ENCODE measurements around the gene COG5.

DNA sequence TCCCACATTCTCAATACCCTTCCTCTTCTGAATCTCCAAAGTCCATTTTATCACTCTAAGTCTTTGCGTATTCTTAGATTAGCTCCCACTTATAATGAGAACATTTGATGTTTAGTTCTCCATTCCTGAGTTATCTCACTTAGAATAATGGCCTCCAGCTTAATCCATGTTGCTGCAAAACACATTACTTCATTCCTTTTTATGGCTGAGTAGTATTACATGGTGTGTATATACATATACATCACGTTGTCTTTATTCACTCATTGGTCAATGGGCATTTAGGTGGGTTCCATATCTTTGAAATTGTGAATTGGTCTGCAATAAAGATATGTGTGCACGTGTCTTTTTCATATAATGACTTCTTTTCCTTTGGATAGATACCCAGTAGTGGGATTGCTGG is 61.6 kb downstream of the COG5 start:
- TF ChIP-seq, protein P1, sequence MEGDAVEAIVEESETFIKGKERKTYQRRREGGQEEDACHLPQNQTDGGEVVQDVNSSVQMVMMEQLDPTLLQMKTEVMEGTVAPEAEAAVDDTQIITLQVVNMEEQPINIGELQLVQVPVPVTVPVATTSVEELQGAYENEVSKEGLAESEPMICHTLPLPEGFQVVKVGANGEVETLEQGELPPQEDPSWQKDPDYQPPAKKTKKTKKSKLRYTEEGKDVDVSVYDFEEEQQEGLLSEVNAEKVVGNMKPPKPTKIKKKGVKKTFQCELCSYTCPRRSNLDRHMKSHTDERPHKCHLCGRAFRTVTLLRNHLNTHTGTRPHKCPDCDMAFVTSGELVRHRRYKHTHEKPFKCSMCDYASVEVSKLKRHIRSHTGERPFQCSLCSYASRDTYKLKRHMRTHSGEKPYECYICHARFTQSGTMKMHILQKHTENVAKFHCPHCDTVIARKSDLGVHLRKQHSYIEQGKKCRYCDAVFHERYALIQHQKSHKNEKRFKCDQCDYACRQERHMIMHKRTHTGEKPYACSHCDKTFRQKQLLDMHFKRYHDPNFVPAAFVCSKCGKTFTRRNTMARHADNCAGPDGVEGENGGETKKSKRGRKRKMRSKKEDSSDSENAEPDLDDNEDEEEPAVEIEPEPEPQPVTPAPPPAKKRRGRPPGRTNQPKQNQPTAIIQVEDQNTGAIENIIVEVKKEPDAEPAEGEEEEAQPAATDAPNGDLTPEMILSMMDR (IDR thresholded peaks at IDR 0.05; ENCODE audit: low read depth, low read length, poor library complexity, severe bottlenecking), result no peak
- no peak for TF ChIP-seq EZH2phosphoT487 (IDR thresholded peaks at IDR 0.05; ENCODE audit: borderline replicate concordance, low read length)

Measured in DOHH2 (cell line).